ENCODE data around the gene ITPKA. TPM values are rescaled to one million over a fixed set of nuclear protein-coding genes. Genes with fewer than 3 reads are reported as not detected.

Gene ITPKA
- total and polyA plus RNA-seq, 2 donors (not counting 1 experiment from before 2014, with no cell fraction given), result 0.22 TPM; not detected in 1

- CTCF ChIA-PET, result interaction anchor here (0.6 to 4.0 kb wide), 41 partner anchors 10 to 1518 kb away, joined by 3 to 36 read pairs (median 4); partner anchors contain the start of genes LTK, MAPKBP1, MGA and VPS18
- peaks cover 6 to 50% of the 10 kb centered on the region in 2 experiments for H3K36me3 ChIP-seq (replicated peaks in 1 of 2; ENCODE audit: control extremely low read depth in 1 of 2, control insufficient read depth in 1 of 2, extremely low read depth in 1 of 2, insufficient read depth in 2 of 2, low read length in 1 of 2)
- ATAC-seq (ENCODE audit: low read depth), result peak; percentile 54
Observed at GRCh38 chr15:41465822-41466421, 27.8 kb upstream of the ITPKA start.

More at GRCh38 chr15:41465822-41466421, 27.8 kb upstream of the ITPKA start:
- no peaks in the 10 kb centered on the region for H3K9me3 ChIP-seq (ENCODE audit: control extremely low read depth in 1 of 3, control insufficient read depth in 2 of 3, insufficient read depth in 1 of 3, low read length in 2 of 3)
- DNase-seq, result peak; percentile 60
- no peak overlapping the region for H3K9ac ChIP-seq (ENCODE audit: low read length)
- intact Hi-C loops (cut with micrococcal nuclease), result loop anchor here (1.0 to 5.0 kb wide), 5 partner anchors 41 to 564 kb away; no protein-coding TSS in a partner anchor
- H3K4me3 Mint-ChIP-seq, result no peak overlapping the region
- POLR2A ChIA-PET, result interaction anchor here (0.6 kb wide), 1 partner anchor 343 kb away, joined by 9 read pairs; no protein-coding TSS in a partner anchor
- H4K20me1 ChIP-seq (ENCODE audit: control insufficient read depth, insufficient read depth, low read length, poor library complexity, severe bottlenecking), result peaks cover 8% of the 10 kb centered on the region
- no peaks in the 10 kb centered on the region for H3K27me3 Mint-ChIP-seq
- no peaks in the 10 kb centered on the region for H3K4me1 ChIP-seq (ENCODE audit: control insufficient read depth in 2 of 2, insufficient read depth in 2 of 2, low read length in 2 of 2)
- H3K4me2 ChIP-seq (replicated peaks; ENCODE audit: low read depth, low read length, poor library complexity, severe bottlenecking), result no peak overlapping the region
- no peak overlapping the region for H3K27ac ChIP-seq (ENCODE audit: low read length in 2 of 2)
- WGBS (ENCODE audit: insufficient coverage), result 100% methylated on average over 4 of the region's 8 CpGs
- no peaks in the 10 kb centered on the region for H3K27me3 ChIP-seq (replicated peaks in 1 of 4; ENCODE audit: control extremely low read depth in 1 of 4, control insufficient read depth in 3 of 4, insufficient read depth in 4 of 4, low read length in 3 of 4)
- no peaks in the 10 kb centered on the region for H3K79me2 ChIP-seq (ENCODE audit: control insufficient read depth, insufficient read depth, low read length)
- TF ChIP-seq CTCF (IDR thresholded peaks at IDR 0.05), result peak; percentile 95
- no peak for TF ChIP-seq EZH2 (IDR thresholded peaks at IDR 0.05; ENCODE audit: borderline replicate concordance, insufficient read depth, low read depth, low read length, poor library complexity, severe bottlenecking)
- no peak overlapping the region for H2AFZ ChIP-seq (ENCODE audit: insufficient read depth, low read depth, low read length, poor library complexity, severe bottlenecking)
- no peaks in the 10 kb centered on the region for H3K9me3 Mint-ChIP-seq (ENCODE audit: insufficient read depth)
- peaks cover 5% of the 10 kb centered on the region for H3K4me1 Mint-ChIP-seq
- H3K4me3 ChIP-seq (ENCODE audit: control extremely low read depth in 1 of 5, extremely low read depth in 1 of 5, insufficient read depth in 1 of 5, low read depth in 2 of 5, low read length in 4 of 5), result no peak overlapping the region
- no peak overlapping the region for H3K27ac Mint-ChIP-seq

All from B cell (primary cell).